HG03575 (cell line): ENCODE data around the gene RNF182.
"Not testable (repeated sequence)": the region's sequence is repeated elsewhere in the genome, so short reads cannot be mapped to it uniquely, and the experiment has no call there.

Experiments used
- ATAC-seq: cut with Tn5 transposase; IDR thresholded peaks from one replicate; pipeline ENCODE4 v1.9.1; 2021; ENCODE audit not compliant: unreplicated experiment, insufficient number of reproducible peaks, low FRiP score; ENCODE audit errors: extremely low read depth

RNF182 gene

GRCh38 chr6:14018559-14018958 is 93.8 kb downstream of the RNF182 start:
- not testable (repeated sequence) for ATAC-seq

GRCh38 chr6:14020551-14020950 is 95.8 kb downstream of the RNF182 start:
- ATAC-seq, result no peak

- no peak for ATAC-seq
These were observed 96.7 kb downstream of the RNF182 start for GRCh38 chr6:14021449-14021848.

- ATAC-seq, result no peak
These were observed 97.9 kb downstream of the RNF182 start for GRCh38 chr6:14022673-14023072.

- no peak for ATAC-seq
These were observed 99.1 kb downstream of the RNF182 start for GRCh38 chr6:14023855-14024254.

GRCh38 chr6:14025160-14025559 is 100.4 kb downstream of the RNF182 start:
- no peak for ATAC-seq

GRCh38 chr6:14026831-14027539 is 102.2 kb downstream of the RNF182 start:
- ATAC-seq, result no peak

- ATAC-seq, result no peak
These were observed 103.9 kb downstream of the RNF182 start for GRCh38 chr6:14028631-14029030.

- ATAC-seq, result no peak
These were observed 104.9 kb downstream of the RNF182 start for GRCh38 chr6:14029605-14030004.
